ENCODE measurements around the gene PLAC9. TPM values are rescaled to one million over a fixed set of nuclear protein-coding genes. Genes with fewer than 3 reads are reported as not detected.

PLAC9 gene
- total and polyA plus RNA-seq, 2 experiments from 2014 or later, result 1.1 to 11.0 TPM

DNA sequence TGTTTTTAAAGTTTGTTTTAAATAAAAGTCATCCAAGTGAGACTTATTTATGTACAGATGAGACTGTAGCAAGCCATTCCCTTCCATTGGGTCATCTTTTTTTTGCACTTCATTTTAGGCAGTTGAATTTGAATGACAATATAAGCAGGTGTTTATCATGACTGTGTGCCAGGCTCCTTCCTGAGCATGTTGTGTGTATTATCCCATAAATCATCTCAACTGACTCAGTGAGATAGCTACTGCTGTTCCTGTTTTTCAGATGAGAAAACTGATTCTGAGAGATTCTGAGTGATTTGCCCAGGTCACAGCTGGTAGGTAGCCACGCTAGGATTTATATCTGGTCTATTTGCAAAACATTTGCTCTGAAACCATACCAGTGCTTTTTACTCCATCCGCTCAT, 42.4 kb upstream of the PLAC9 start:
- H3K4me1 Mint-ChIP-seq, result no peaks in the 10 kb centered on the region
- Histone ChIP-seq H3K36me3 (ENCODE audit: insufficient read depth) (no peaks in the 10 kb centered on the region), H3K4me2 (no peak overlapping the region), H4K20me1 (replicated peaks; ENCODE audit: insufficient read depth) (no peaks in the 10 kb centered on the region), H3K27ac (ENCODE audit: low read depth) (no peak overlapping the region), H3K4me3 (no peak overlapping the region), H3K4me1 (ENCODE audit: insufficient read depth) (no peaks in the 10 kb centered on the region), H3K79me2 (replicated peaks; ENCODE audit: insufficient read depth) (no peaks in the 10 kb centered on the region), H3K27me3 (ENCODE audit: insufficient read depth) (no peaks in the 10 kb centered on the region), H3F3A (replicated peaks; ENCODE audit: low read depth) (no peaks in the 10 kb centered on the region), H3K9me2 (ENCODE audit: insufficient read depth) (no peaks in the 10 kb centered on the region), H2AFZ (no peak overlapping the region)
- no peaks in the 10 kb centered on the region for H3K9me3 Mint-ChIP-seq
- ATAC-seq (no peak), DNase-seq (ENCODE audit: low spot score) (no peak)
- no peak for TF ChIP-seq CREB1 (CRISPR knock-in tag; IDR thresholded peaks at IDR 0.05; ENCODE audit: low read depth)
- no peak for TF ChIP-seq STAT1 (IDR thresholded peaks at IDR 0.05; ENCODE audit: unreplicated experiment)
- TF ChIP-seq, protein P1, sequence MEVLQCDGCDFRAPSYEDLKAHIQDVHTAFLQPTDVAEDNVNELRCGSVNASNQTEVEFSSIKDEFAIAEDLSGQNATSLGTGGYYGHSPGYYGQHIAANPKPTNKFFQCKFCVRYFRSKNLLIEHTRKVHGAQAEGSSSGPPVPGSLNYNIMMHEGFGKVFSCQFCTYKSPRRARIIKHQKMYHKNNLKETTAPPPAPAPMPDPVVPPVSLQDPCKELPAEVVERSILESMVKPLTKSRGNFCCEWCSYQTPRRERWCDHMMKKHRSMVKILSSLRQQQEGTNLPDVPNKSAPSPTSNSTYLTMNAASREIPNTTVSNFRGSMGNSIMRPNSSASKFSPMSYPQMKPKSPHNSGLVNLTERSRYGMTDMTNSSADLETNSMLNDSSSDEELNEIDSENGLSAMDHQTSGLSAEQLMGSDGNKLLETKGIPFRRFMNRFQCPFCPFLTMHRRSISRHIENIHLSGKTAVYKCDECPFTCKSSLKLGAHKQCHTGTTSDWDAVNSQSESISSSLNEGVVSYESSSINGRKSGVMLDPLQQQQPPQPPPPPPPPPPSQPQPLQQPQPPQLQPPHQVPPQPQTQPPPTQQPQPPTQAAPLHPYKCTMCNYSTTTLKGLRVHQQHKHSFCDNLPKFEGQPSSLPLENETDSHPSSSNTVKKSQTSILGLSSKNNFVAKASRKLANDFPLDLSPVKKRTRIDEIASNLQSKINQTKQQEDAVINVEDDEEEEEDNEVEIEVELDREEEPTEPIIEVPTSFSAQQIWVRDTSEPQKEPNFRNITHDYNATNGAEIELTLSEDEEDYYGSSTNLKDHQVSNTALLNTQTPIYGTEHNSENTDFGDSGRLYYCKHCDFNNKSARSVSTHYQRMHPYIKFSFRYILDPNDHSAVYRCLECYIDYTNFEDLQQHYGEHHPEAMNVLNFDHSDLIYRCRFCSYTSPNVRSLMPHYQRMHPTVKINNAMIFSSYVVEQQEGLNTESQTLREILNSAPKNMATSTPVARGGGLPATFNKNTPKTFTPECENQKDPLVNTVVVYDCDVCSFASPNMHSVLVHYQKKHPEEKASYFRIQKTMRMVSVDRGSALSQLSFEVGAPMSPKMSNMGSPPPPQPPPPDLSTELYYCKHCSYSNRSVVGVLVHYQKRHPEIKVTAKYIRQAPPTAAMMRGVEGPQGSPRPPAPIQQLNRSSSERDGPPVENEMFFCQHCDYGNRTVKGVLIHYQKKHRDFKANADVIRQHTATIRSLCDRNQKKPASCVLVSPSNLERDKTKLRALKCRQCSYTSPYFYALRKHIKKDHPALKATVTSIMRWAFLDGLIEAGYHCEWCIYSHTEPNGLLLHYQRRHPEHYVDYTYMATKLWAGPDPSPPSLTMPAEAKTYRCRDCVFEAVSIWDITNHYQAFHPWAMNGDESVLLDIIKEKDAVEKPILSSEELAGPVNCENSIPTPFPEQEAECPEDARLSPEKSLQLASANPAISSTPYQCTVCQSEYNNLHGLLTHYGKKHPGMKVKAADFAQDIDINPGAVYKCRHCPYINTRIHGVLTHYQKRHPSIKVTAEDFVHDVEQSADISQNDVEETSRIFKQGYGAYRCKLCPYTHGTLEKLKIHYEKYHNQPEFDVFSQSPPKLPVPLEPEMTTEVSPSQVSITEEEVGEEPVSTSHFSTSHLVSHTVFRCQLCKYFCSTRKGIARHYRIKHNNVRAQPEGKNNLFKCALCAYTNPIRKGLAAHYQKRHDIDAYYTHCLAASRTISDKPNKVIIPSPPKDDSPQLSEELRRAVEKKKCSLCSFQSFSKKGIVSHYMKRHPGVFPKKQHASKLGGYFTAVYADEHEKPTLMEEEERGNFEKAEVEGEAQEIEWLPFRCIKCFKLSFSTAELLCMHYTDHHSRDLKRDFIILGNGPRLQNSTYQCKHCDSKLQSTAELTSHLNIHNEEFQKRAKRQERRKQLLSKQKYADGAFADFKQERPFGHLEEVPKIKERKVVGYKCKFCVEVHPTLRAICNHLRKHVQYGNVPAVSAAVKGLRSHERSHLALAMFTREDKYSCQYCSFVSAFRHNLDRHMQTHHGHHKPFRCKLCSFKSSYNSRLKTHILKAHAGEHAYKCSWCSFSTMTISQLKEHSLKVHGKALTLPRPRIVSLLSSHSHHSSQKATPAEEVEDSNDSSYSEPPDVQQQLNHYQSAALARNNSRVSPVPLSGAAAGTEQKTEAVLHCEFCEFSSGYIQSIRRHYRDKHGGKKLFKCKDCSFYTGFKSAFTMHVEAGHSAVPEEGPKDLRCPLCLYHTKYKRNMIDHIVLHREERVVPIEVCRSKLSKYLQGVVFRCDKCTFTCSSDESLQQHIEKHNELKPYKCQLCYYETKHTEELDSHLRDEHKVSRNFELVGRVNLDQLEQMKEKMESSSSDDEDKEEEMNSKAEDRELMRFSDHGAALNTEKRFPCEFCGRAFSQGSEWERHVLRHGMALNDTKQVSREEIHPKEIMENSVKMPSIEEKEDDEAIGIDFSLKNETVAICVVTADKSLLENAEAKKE (CRISPR knock-in tag; IDR thresholded peaks at IDR 0.05), result no peak
- TF ChIP-seq, protein P2, sequence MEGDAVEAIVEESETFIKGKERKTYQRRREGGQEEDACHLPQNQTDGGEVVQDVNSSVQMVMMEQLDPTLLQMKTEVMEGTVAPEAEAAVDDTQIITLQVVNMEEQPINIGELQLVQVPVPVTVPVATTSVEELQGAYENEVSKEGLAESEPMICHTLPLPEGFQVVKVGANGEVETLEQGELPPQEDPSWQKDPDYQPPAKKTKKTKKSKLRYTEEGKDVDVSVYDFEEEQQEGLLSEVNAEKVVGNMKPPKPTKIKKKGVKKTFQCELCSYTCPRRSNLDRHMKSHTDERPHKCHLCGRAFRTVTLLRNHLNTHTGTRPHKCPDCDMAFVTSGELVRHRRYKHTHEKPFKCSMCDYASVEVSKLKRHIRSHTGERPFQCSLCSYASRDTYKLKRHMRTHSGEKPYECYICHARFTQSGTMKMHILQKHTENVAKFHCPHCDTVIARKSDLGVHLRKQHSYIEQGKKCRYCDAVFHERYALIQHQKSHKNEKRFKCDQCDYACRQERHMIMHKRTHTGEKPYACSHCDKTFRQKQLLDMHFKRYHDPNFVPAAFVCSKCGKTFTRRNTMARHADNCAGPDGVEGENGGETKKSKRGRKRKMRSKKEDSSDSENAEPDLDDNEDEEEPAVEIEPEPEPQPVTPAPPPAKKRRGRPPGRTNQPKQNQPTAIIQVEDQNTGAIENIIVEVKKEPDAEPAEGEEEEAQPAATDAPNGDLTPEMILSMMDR (conservative IDR thresholded peaks at IDR 0.05; ENCODE audit: low read depth in 2 of 2), result no peak
- no peak for TF ChIP-seq ZNF331 (CRISPR knock-in tag; IDR thresholded peaks at IDR 0.05; ENCODE audit: low read depth)
- TF ChIP-seq POLR2AphosphoS5 (IDR thresholded peaks at IDR 0.05; ENCODE audit: low read depth), result no peak
- TF ChIP-seq, protein P3, sequence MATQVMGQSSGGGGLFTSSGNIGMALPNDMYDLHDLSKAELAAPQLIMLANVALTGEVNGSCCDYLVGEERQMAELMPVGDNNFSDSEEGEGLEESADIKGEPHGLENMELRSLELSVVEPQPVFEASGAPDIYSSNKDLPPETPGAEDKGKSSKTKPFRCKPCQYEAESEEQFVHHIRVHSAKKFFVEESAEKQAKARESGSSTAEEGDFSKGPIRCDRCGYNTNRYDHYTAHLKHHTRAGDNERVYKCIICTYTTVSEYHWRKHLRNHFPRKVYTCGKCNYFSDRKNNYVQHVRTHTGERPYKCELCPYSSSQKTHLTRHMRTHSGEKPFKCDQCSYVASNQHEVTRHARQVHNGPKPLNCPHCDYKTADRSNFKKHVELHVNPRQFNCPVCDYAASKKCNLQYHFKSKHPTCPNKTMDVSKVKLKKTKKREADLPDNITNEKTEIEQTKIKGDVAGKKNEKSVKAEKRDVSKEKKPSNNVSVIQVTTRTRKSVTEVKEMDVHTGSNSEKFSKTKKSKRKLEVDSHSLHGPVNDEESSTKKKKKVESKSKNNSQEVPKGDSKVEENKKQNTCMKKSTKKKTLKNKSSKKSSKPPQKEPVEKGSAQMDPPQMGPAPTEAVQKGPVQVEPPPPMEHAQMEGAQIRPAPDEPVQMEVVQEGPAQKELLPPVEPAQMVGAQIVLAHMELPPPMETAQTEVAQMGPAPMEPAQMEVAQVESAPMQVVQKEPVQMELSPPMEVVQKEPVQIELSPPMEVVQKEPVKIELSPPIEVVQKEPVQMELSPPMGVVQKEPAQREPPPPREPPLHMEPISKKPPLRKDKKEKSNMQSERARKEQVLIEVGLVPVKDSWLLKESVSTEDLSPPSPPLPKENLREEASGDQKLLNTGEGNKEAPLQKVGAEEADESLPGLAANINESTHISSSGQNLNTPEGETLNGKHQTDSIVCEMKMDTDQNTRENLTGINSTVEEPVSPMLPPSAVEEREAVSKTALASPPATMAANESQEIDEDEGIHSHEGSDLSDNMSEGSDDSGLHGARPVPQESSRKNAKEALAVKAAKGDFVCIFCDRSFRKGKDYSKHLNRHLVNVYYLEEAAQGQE (IDR thresholded peaks at IDR 0.05; ENCODE audit: unreplicated experiment), result no peak
- TF ChIP-seq ZNF114 (CRISPR knock-in tag; IDR thresholded peaks at IDR 0.05), result no peak
- TF ChIP-seq, protein P4, sequence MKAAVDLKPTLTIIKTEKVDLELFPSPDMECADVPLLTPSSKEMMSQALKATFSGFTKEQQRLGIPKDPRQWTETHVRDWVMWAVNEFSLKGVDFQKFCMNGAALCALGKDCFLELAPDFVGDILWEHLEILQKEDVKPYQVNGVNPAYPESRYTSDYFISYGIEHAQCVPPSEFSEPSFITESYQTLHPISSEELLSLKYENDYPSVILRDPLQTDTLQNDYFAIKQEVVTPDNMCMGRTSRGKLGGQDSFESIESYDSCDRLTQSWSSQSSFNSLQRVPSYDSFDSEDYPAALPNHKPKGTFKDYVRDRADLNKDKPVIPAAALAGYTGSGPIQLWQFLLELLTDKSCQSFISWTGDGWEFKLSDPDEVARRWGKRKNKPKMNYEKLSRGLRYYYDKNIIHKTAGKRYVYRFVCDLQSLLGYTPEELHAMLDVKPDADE (IDR thresholded peaks at IDR 0.05), result no peak
- TF ChIP-seq NANOG (IDR thresholded peaks at IDR 0.05; ENCODE audit: borderline replicate concordance), result no peak
- H3K27me3 Mint-ChIP-seq (ENCODE audit: insufficient read depth, low read depth, poor library complexity), result peaks cover 1% of the 10 kb centered on the region
- no peak overlapping the region for H3K4me3 Mint-ChIP-seq
- no peaks in the 10 kb centered on the region; the same call in 2 of the 3 replicates for H3K36me3 Mint-ChIP-seq (ENCODE audit: low read depth)
- no peak overlapping the region for H3K27ac Mint-ChIP-seq
